SK-N-SH (cell line): ENCODE results near the gene AP2A2.

Source experiments
- CTCF ChIP-seq: fragments of 200-600 bp; sonication (generic); IDR thresholded peaks from 2 replicates; pipeline ENCODE4 v1.6.1; 2017; ENCODE audit warnings: antibody characterized with exemption, mild to moderate bottlenecking, moderate library complexity
- POLR2AphosphoS5 ChIP-seq: IDR thresholded peaks from 2 replicates; pipeline ENCODE4 v1.6.1; 2012; ENCODE audit warnings: low read depth, low read length
- SIN3A ChIP-seq: IDR thresholded peaks from 2 replicates; pipeline ENCODE4 v1.6.1; 2012; ENCODE audit warnings: low read depth, mild to moderate bottlenecking, low read length, moderate library complexity, borderline replicate concordance
- USF1 ChIP-seq: IDR thresholded peaks from 2 replicates; pipeline ENCODE4 v1.4.0; 2012; ENCODE audit warnings: low read depth, borderline replicate concordance
- USF2 ChIP-seq: fragments of 150-350 bp; IDR thresholded peaks from 2 replicates; pipeline ENCODE4 v1.6.1; 2017; ENCODE audit warnings: antibody characterized with exemption, low read length, low read depth, borderline replicate concordance
- YY1 ChIP-seq: IDR thresholded peaks from 2 replicates; pipeline ENCODE4 v1.4.0; 2012; ENCODE audit warnings: low read depth, mild to moderate bottlenecking

GRCh38 chr11:972523-973211, 47.0 kb downstream of the AP2A2 start:
- TF ChIP-seq POLR2AphosphoS5: no peak
- no peak for TF ChIP-seq CTCF
- no peak for TF ChIP-seq USF1
- no peak for TF ChIP-seq USF2
- no peak for TF ChIP-seq YY1
- TF ChIP-seq SIN3A: no peak
